Prostate gland (tissue), 2 donors: ENCODE data around the gene POLR3B. TPM values are rescaled to one million over a fixed set of nuclear protein-coding genes. Genes with fewer than 3 reads are reported as not detected.

Experiments
- DNase-seq: peaks from one replicate; pipeline ENCODE4 v3.0.0-alpha.2; 2019; ENCODE audit warnings: low spot score
- H3K27ac ChIP-seq, 2 donors: fragments of 200-600 bp; sonication (generic); 2 replicates each; pipeline ENCODE4 v1.5.1; 2017 to 2019
- H3K27me3 ChIP-seq: fragments of 200-600 bp; sonication (generic); replicated peaks from 2 replicates; pipeline ENCODE4 v1.5.1; 2019; ENCODE audit not compliant: insufficient read depth
- H3K36me3 ChIP-seq, 2 donors: fragments of 200-600 bp; sonication (generic); 1 replicate in 1 of 2; 2 replicates in 1 of 2; pipeline versions ENCODE4 v1.5.1 to v1.8.1; 2017 to 2019
- H3K4me1 ChIP-seq: fragments of 200-600 bp; sonication (generic); replicated peaks from 2 replicates; pipeline ENCODE4 v1.5.1; 2019
- H3K4me3 ChIP-seq, 2 donors: fragments of 200-600 bp; sonication (generic); 2 replicates each; pipeline ENCODE4 v1.5.1; 2017 to 2019
- H3K9me3 ChIP-seq: fragments of 200-600 bp; sonication (generic); 2 replicates; pipeline ENCODE4 v1.5.1; 2017
- CTCF ChIP-seq, 4 experiments: fragments of 200-600 bp in 2 of 4; fragments of 450-650 bp in 2 of 4; sonication (generic) in 2 of 4; IDR thresholded peaks; 1 replicate in 3 of 4; 2 replicates in 1 of 4; pipeline ENCODE4 v1.5.1; 2016 to 2019; ENCODE audit warnings: antibody characterized with exemption in 4 of 4, mild to moderate bottlenecking in 2 of 4, moderate library complexity in 2 of 4
- POLR2A ChIP-seq: fragments of 450-650 bp; IDR thresholded peaks from one replicate; pipeline ENCODE4 v1.6.1; 2016; ENCODE audit warnings: antibody characterized with exemption, mild to moderate bottlenecking
- POLR2AphosphoS5 ChIP-seq: sonication (generic); formaldehyde crosslinking; IDR thresholded peaks from one replicate; pipeline ENCODE4 v1.6.1; 2017; ENCODE audit warnings: antibody characterized with exemption
- WGBS: methylation state at CpG from one replicate; pipeline ENCODE4 v1.1.5; 2018; 5-methylcytosine and 5-hydroxymethylcytosine counted together
- intact Hi-C: fragments of 100-400 bp; cut with DNase I; formaldehyde crosslinking; loops from one replicate; pipeline ENCODE4 v1.14.2; 2022
- total RNA-seq, 2 donors: library from RNA; depleted of rRNA; stranded (reverse); fragments of >200 nt; gene quantifications; one replicate each; pipeline ENCODE4 v1.1.0, GENCODE V29; 2016

The POLR3B gene
- total RNA-seq: 1 to 10 TPM; 8.6 to 9.5 TPM

DNA sequence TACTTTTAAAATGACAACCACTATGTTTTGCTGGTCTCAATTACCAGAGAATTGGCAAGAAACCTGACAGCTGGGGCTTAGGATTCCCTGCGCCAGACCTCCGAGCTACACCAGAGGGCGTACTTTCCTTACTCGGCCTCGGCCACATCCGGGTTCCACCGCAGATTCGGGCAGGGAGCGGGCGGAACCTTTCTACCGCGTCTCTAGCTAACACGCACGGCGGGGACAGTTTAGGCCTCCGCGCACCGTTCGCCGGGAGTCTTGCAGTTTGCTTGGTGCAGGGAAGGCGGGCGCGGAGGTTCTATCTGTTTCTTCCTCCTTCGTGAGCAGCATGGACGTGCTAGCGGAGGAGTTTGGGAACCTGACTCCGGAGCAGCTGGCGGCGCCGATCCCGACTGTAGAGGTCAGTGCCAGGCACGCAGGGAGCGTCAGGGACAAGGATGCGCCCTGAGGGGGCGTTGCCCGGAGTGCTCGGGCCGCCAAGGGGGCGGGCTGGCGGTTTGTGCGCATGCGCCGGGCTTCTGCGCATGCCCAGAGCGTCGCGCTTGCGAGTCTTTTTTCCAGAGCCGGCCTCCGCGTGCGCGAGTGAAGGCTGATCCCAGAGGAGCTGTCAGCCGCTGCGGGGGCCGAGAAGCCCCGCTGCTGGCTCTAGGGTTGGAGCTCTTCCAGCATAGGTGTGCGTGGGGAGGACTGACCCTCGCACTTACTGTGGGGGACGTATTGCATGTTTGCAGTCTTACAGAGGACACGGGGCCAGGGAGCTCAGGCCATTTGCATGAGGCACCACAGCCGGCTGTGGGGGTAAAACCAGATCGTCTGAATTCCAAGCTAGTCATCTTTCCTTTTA, at the start of gene POLR3B:
TSS of gene POLR3B (plus strand) at position 200 of the 847 bp plus-strand sequence. CDS start at position 332, 132 bp downstream.
- under 1% methylated on average over 42 of the region's 63 CpGs for WGBS
- no peaks in the 10 kb centered on the region for H3K9me3 ChIP-seq
- TF ChIP-seq CTCF (IDR thresholded peaks at IDR 0.05) (peak; percentile 67 to 91 (median 90)), POLR2A (peak; percentile 75), POLR2AphosphoS5 (peak; percentile 87)
- H3K4me3 ChIP-seq: peak within 1 kb of the TSS; percentile 51 to 81
- no peaks in the 10 kb centered on the region for H3K27me3 ChIP-seq
- no peaks in the 10 kb centered on the region for H3K36me3 ChIP-seq
- peak within 1 kb of the TSS; percentile 84 to 92 for H3K27ac ChIP-seq
- peaks cover 5% of the 10 kb centered on the region for H3K4me1 ChIP-seq
- DNase-seq: peak; percentile 94
- intact Hi-C loops: loop anchor here (1.0 kb wide), 1 partner anchor 109 kb away; the partner anchor contains the start of gene CKAP4

DNA sequence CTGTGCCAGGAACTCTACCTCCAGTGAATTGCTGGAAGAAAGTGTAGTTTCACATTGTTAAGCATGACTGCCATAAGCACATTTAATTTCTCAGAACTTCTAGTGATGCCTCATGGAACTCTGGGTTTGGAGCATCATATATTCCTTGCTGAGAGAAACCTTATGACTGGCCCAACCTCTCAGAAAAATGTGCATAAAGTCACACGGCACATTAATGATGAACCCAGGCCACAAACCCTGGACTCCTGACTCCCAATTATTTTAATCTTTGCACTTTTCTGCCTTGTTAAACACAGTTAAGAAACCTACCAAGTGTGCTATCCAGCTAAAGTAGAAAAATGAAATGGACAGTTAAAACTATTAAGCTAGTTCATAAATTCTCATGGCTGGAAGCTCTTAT, 49.4 kb upstream of the POLR3B start:
- TF ChIP-seq POLR2AphosphoS5 (no peak), POLR2A (no peak), CTCF (IDR thresholded peaks at IDR 0.05) (no peak)
- Histone ChIP-seq H3K27ac (no peak overlapping the region), H3K4me1 (no peaks in the 10 kb centered on the region), H3K9me3 (no peaks in the 10 kb centered on the region), H3K36me3 (no peaks in the 10 kb centered on the region), H3K4me3 (no peak overlapping the region), H3K27me3 (no peaks in the 10 kb centered on the region)
- DNase-seq: no peak
- WGBS: 65% methylated on average over 1 of the region's 1 CpG
- intact Hi-C loops: no loop called here

DNA sequence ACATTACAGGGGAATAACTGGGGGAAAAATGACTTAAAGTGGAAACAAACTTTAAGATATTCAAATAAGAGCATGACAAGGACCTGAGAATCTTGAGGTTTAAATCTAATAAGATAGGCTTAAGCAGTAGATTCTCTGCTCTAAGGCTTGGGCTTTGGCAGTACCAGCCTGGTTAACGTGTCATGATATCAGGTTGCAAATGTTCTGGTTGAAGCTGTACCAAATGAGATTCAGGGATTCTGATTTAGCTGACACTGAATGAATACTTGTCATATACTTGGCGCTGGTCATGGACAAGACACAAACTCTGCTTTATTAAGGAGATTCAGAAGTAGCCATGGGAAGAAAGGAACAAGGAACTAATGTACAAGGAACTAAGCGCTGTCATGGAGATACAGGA, 48.9 kb upstream of the POLR3B start:
- no peaks in the 10 kb centered on the region for H3K4me1 ChIP-seq
- no peaks in the 10 kb centered on the region for H3K9me3 ChIP-seq
- H3K36me3 ChIP-seq: no peaks in the 10 kb centered on the region
- intact Hi-C loops: no loop called here
- DNase-seq: no peak
- H3K27me3 ChIP-seq: no peaks in the 10 kb centered on the region
- H3K4me3 ChIP-seq: no peak overlapping the region
- WGBS: 89% methylated on average over 3 of the region's 3 CpGs
- no peak overlapping the region for H3K27ac ChIP-seq
- TF ChIP-seq POLR2A (no peak), CTCF (IDR thresholded peaks at IDR 0.05) (no peak), POLR2AphosphoS5 (no peak)

- Histone ChIP-seq H3K36me3 (no peaks in the 10 kb centered on the region), H3K4me1 (no peaks in the 10 kb centered on the region), H3K4me3 (no peak overlapping the region), H3K27ac (no peak overlapping the region), H3K27me3 (no peaks in the 10 kb centered on the region), H3K9me3 (no peaks in the 10 kb centered on the region)
- 65% methylated on average over 7 of the region's 7 CpGs for WGBS
- intact Hi-C loops: no loop called here
- no peak for DNase-seq
- TF ChIP-seq CTCF (IDR thresholded peaks at IDR 0.05): no peak
- TF ChIP-seq POLR2AphosphoS5: no peak
- TF ChIP-seq POLR2A: no peak
Measured at GRCh38 chr12:106309671-106310505, 47.7 kb upstream of the POLR3B start.
